Central memory CD4-positive, alpha-beta T cell (primary cell): ENCODE results near the gene PSEN1.
A peak's percentile ranks its signal among the peaks of the same experiment; 100 is the strongest.

Experiments
- DNase-seq: peaks from one replicate; pipeline ENCODE4 v3.0.0; 2022
- total RNA-seq, 3 experiments: gene quantifications; one replicate each; lab custom pipeline; 2026; lab: John Stamatoyannopoulos, UW

Gene PSEN1
- 63.3 to 109 (median 106) reads per million in 3 experiments for total RNA-seq

- peak; percentile 98 for DNase-seq
Observed at GRCh38 chr14:73136387-73137225, at the start of gene PSEN1. Gene PSEN1 (plus strand): TSS chr14:73136507. CDS start chr14:73148020, 11,513 bp downstream.

- no peak for DNase-seq
Observed at GRCh38 chr14:73091044-73091443, 45.3 kb upstream of the PSEN1 start.

GRCh38 chr14:73097421-73097820, 38.9 kb upstream of the PSEN1 start:
- no peak for DNase-seq

- no peak for DNase-seq
Observed at GRCh38 chr14:73100334-73100733, 36.0 kb upstream of the PSEN1 start.

GRCh38 chr14:73102806-73103497, 33.4 kb upstream of the PSEN1 start:
- DNase-seq = no peak

- DNase-seq = no peak
Observed at GRCh38 chr14:73105050-73105449, 31.3 kb upstream of the PSEN1 start.

- DNase-seq = no peak
Observed at GRCh38 chr14:73105727-73106126, 30.6 kb upstream of the PSEN1 start.

- no peak for DNase-seq
Observed at GRCh38 chr14:73116079-73116665, 20.1 kb upstream of the PSEN1 start.

- no peak for DNase-seq
Observed at GRCh38 chr14:73124180-73124894, 12.0 kb upstream of the PSEN1 start.

- no peak for DNase-seq
Observed at GRCh38 chr14:73125169-73125588, 11.1 kb upstream of the PSEN1 start.

GRCh38 chr14:73125746-73126145, 10.6 kb upstream of the PSEN1 start:
- DNase-seq = no peak

- DNase-seq = no peak
Observed at GRCh38 chr14:73133795-73134194, 2.5 kb upstream of the PSEN1 start.

- no peak for DNase-seq
Observed at GRCh38 chr14:73136085-73136386, 271 bp upstream of the PSEN1 start.

GRCh38 chr14:73140811-73141323, 4.6 kb downstream of the PSEN1 start:
- no peak for DNase-seq

GRCh38 chr14:73142216-73142615, 5.9 kb downstream of the PSEN1 start:
- no peak for DNase-seq

GRCh38 chr14:73143003-73143402, 6.7 kb downstream of the PSEN1 start:
- DNase-seq = no peak

- DNase-seq = no peak
Observed at GRCh38 chr14:73143617-73144016, 7.3 kb downstream of the PSEN1 start.

- no peak for DNase-seq
Observed at GRCh38 chr14:73145371-73145770, 9.1 kb downstream of the PSEN1 start.

GRCh38 chr14:73146111-73146510, 9.8 kb downstream of the PSEN1 start:
- DNase-seq = no peak

GRCh38 chr14:73149753-73150152, 13.4 kb downstream of the PSEN1 start:
- DNase-seq = no peak

- DNase-seq = no peak
Observed at GRCh38 chr14:73153272-73153671, 17.0 kb downstream of the PSEN1 start.

GRCh38 chr14:73162251-73162650, 25.9 kb downstream of the PSEN1 start:
- DNase-seq = no peak

GRCh38 chr14:73166399-73166798, 30.1 kb downstream of the PSEN1 start:
- no peak for DNase-seq
